Astrocyte (in vitro differentiated cells and primary cell): ENCODE data around the gene ZNF554. TPM values are rescaled to one million over a fixed set of nuclear protein-coding genes. Genes with fewer than 3 reads are reported as not detected.
"Not testable (repeated sequence)": the region's sequence is repeated elsewhere in the genome, so short reads cannot be mapped to it uniquely, and the experiment has no call there.

ENCODE experiments used
- DNase-seq: peaks from one replicate; pipeline ENCODE4 v3.0.0-alpha.2; 2010; ENCODE audit warnings: low read depth
- FAIRE-seq: peaks from 2 replicates; lab custom pipeline; 2011; peaks lifted over from hg19 to GRCh38; lab: Jason Lieb, UNC
- H2AFZ ChIP-seq: 2 replicates; pipeline ENCODE4 v1.6.0; 2012; ENCODE audit warnings: low read depth, low read length, inconsistent platforms
- H3K27ac ChIP-seq: 2 replicates; pipeline ENCODE4 v1.5.1; 2011; ENCODE audit warnings: low read depth, low read length, inconsistent platforms
- H3K27me3 ChIP-seq: 2 replicates; pipeline ENCODE4 v1.6.0; 2011; ENCODE audit warnings: low read length, inconsistent platforms; ENCODE audit not compliant: insufficient read depth
- H3K36me3 ChIP-seq: 2 replicates; pipeline ENCODE4 v1.5.1; 2011; ENCODE audit warnings: low read length, inconsistent platforms; ENCODE audit not compliant: insufficient read depth
- H3K4me1 ChIP-seq: 2 replicates; pipeline ENCODE4 v1.5.1; 2011; ENCODE audit warnings: low read length, inconsistent platforms; ENCODE audit not compliant: insufficient read depth
- H3K4me2 ChIP-seq: 2 replicates; pipeline ENCODE4 v1.6.0; 2012; ENCODE audit warnings: low read length, inconsistent platforms
- H3K4me3 ChIP-seq: 2 replicates; pipeline ENCODE4 v1.5.1; 2011; ENCODE audit warnings: low read depth, mild to moderate bottlenecking, low read length, inconsistent platforms; ENCODE audit not compliant: insufficient read depth
- H3K79me2 ChIP-seq: 2 replicates; pipeline ENCODE4 v1.6.0; 2012; ENCODE audit warnings: mild to moderate bottlenecking, low read length, inconsistent platforms; ENCODE audit not compliant: insufficient read depth
- H3K9ac ChIP-seq: 2 replicates; pipeline ENCODE4 v1.6.0; 2012; ENCODE audit warnings: mild to moderate bottlenecking, low read length, inconsistent platforms
- H3K9me3 ChIP-seq: 2 replicates; pipeline ENCODE4 v1.5.1; 2012; ENCODE audit warnings: low read depth, mild to moderate bottlenecking, low read length, inconsistent platforms; ENCODE audit not compliant: insufficient read depth
- H4K20me1 ChIP-seq: 2 replicates; pipeline ENCODE4 v1.6.0; 2012; ENCODE audit warnings: low read length, inconsistent platforms; ENCODE audit not compliant: insufficient read depth
- H3K27ac Mint-ChIP-seq: one replicate; pipeline ENCODE4 v1.8.0; 2021; ENCODE audit warnings: mild to moderate bottlenecking, mixed read lengths; ENCODE audit not compliant: unreplicated experiment
- H3K27me3 Mint-ChIP-seq: one replicate; pipeline ENCODE4 v1.8.0; 2021; ENCODE audit warnings: low read depth, mixed read lengths; ENCODE audit not compliant: unreplicated experiment
- H3K36me3 Mint-ChIP-seq: one replicate; pipeline ENCODE4 v1.8.0; 2021; ENCODE audit warnings: low read depth, mixed read lengths; ENCODE audit not compliant: unreplicated experiment
- H3K4me1 Mint-ChIP-seq: one replicate; pipeline ENCODE4 v1.8.0; 2021; ENCODE audit warnings: low read depth, mixed read lengths; ENCODE audit not compliant: unreplicated experiment
- H3K4me3 Mint-ChIP-seq: one replicate; pipeline ENCODE4 v1.8.0; 2021; ENCODE audit warnings: mild to moderate bottlenecking, moderate library complexity, mixed read lengths; ENCODE audit not compliant: unreplicated experiment
- H3K9me3 Mint-ChIP-seq: one replicate; pipeline ENCODE4 v1.8.0; 2021; ENCODE audit warnings: mild to moderate bottlenecking, mixed read lengths; ENCODE audit not compliant: unreplicated experiment
- EZH2 ChIP-seq: IDR thresholded peaks from 2 replicates; pipeline ENCODE4 v1.6.1; 2012; ENCODE audit warnings: mild to moderate bottlenecking, low read length, inconsistent platforms; ENCODE audit not compliant: insufficient read depth
- total RNA-seq: library from RNA; stranded (reverse); gene quantifications from 2 replicates; pipeline ENCODE4 v1.2.1, GENCODE V29; 2021
- TF ChIP-seq, protein P1 (sequence below): IDR thresholded peaks from 2 replicates; pipeline ENCODE4 v1.5.1; 2011; ENCODE audit warnings: low read depth, mild to moderate bottlenecking, inconsistent platforms, low read length, moderate library complexity; ENCODE audit not compliant: insufficient read depth

ZNF554 gene
- total RNA-seq, 1 donor from 2014 or later: 3.1 TPM

DNA sequence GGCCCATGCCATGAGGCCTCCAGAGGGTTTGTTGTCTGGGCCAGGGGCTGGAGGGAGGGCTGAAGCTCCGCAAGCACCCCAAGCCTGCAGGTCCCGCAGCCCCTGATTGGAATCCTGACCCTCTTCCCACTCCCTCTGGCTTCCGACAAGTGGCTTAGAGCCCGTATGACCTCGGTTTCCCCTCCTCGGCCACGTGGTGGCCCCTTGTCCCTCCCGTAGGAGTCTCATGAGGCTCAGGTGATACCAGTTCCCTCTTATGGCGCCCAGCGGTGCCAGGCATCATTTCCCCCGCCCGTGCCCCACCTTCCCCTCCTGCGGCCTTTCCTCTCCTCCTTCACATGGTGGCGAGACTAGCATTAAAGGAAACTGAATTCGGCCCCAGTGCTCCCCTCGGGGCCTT is 28.2 kb upstream of the ZNF554 start:
- DNase-seq (no peak), FAIRE-seq (no peak)
- Mint-ChIP-seq H3K36me3 (peaks cover 6% of the 10 kb centered on the region), H3K27me3 (no peaks in the 10 kb centered on the region), H3K4me3 (no peak overlapping the region), H3K27ac (no peak overlapping the region), H3K4me1 (no peaks in the 10 kb centered on the region), H3K9me3 (no peaks in the 10 kb centered on the region)
- Histone ChIP-seq H3K4me3 (no peak overlapping the region), H3K27ac (no peak overlapping the region), H3K9me3 (no peaks in the 10 kb centered on the region), H3K27me3 (no peaks in the 10 kb centered on the region), H3K9ac (no peak overlapping the region), H3K4me2 (no peak overlapping the region), H4K20me1 (peaks cover 15% of the 10 kb centered on the region), H3K79me2 (peaks cover 48% of the 10 kb centered on the region), H2AFZ (no peak overlapping the region), H3K4me1 (peaks cover 2% of the 10 kb centered on the region), H3K36me3 (peaks cover 7% of the 10 kb centered on the region)
- no peak for TF ChIP-seq EZH2
- TF ChIP-seq, protein P1, sequence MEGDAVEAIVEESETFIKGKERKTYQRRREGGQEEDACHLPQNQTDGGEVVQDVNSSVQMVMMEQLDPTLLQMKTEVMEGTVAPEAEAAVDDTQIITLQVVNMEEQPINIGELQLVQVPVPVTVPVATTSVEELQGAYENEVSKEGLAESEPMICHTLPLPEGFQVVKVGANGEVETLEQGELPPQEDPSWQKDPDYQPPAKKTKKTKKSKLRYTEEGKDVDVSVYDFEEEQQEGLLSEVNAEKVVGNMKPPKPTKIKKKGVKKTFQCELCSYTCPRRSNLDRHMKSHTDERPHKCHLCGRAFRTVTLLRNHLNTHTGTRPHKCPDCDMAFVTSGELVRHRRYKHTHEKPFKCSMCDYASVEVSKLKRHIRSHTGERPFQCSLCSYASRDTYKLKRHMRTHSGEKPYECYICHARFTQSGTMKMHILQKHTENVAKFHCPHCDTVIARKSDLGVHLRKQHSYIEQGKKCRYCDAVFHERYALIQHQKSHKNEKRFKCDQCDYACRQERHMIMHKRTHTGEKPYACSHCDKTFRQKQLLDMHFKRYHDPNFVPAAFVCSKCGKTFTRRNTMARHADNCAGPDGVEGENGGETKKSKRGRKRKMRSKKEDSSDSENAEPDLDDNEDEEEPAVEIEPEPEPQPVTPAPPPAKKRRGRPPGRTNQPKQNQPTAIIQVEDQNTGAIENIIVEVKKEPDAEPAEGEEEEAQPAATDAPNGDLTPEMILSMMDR: no peak

DNA sequence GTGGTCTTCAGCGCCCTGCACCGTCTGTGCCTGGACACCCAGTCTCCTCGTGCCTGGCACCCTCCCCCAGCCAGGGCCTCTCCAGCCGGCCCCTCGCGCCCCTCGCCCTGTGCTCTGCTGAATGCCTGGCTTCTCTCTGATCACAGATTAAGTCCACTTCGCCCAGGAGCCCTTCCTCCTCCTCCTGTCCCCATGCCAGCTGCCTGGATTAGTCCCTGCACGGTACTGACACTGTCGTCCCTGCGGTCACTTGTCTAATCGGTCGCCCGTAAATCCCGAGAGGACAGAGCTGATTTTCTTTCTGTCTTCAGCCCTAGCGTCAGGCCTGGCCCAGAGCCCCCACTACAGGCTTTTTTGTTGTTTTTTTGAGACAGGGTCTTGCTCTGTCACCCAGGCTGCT is 27.8 kb upstream of the ZNF554 start:
- Histone ChIP-seq H3K27me3 (no peaks in the 10 kb centered on the region), H3K9ac (no peak overlapping the region), H3K4me1 (no peaks in the 10 kb centered on the region), H3K79me2 (peaks cover 43% of the 10 kb centered on the region), H4K20me1 (peaks cover 15% of the 10 kb centered on the region), H2AFZ (no peak overlapping the region), H3K9me3 (no peaks in the 10 kb centered on the region), H3K27ac (no peak overlapping the region), H3K4me3 (no peak overlapping the region), H3K4me2 (no peak overlapping the region), H3K36me3 (peaks cover 7% of the 10 kb centered on the region)
- Mint-ChIP-seq H3K36me3 (peaks cover 6% of the 10 kb centered on the region), H3K27me3 (no peaks in the 10 kb centered on the region), H3K4me3 (no peak overlapping the region), H3K4me1 (no peaks in the 10 kb centered on the region), H3K9me3 (no peaks in the 10 kb centered on the region), H3K27ac (no peak overlapping the region)
- TF ChIP-seq EZH2: no peak
- TF ChIP-seq, protein P1: no peak
- DNase-seq (no peak), FAIRE-seq (no peak)

DNA sequence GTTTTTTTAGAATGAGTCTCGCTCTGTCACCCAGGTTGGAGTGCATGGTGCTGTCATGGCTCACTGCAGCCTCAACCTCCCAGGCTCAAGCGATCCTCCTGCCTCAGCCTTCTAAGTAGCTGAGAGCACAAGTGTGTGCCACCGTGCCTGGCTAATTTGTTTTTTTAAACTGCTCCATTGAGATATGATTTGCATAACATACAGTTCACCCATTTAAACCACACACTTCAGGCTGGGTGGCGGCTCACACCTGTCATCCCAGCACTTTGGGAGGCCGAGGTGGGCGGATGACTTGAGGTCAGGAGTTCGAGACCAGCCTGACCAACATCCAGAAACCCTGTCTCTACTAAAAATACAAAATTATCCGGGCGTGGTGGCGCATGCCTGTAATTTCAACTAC is 27.0 kb upstream of the ZNF554 start:
- H3K36me3 Mint-ChIP-seq, DNase-seq, H3K4me1 ChIP-seq, H3K9me3 Mint-ChIP-seq, H3K27me3 ChIP-seq, H3K4me2 ChIP-seq, H3K9me3 ChIP-seq, H3K4me3 Mint-ChIP-seq, H3K27me3 Mint-ChIP-seq, H3K9ac ChIP-seq, H3K36me3 ChIP-seq, H3K4me1 Mint-ChIP-seq, H3K4me3 ChIP-seq, FAIRE-seq, H4K20me1 ChIP-seq, H3K27ac ChIP-seq, H3K27ac Mint-ChIP-seq, H2AFZ ChIP-seq: not testable (repeated sequence)
- H3K79me2 ChIP-seq: peaks cover 35% of the 10 kb centered on the region
